HUES6 (cell line): ENCODE results near the gene SPATA3.

Experiments
- H3K27ac ChIP-seq: 2 replicates; pipeline ENCODE4 v1.7.0; 2013; ENCODE audit warnings: low read depth, mild to moderate bottlenecking, low read length, inconsistent platforms
- H3K27me3 ChIP-seq: 2 replicates; pipeline ENCODE4 v1.6.1; 2013; ENCODE audit warnings: low read length; ENCODE audit not compliant: control insufficient read depth, insufficient read depth
- H3K36me3 ChIP-seq: 2 replicates; pipeline ENCODE4 v1.6.1; 2013; ENCODE audit warnings: low read length; ENCODE audit not compliant: control insufficient read depth, insufficient read depth
- H3K4me1 ChIP-seq: 2 replicates; pipeline ENCODE4 v1.6.1; 2013; ENCODE audit warnings: low read length; ENCODE audit not compliant: control insufficient read depth, insufficient read depth
- H3K4me3 ChIP-seq: 2 replicates; pipeline ENCODE4 v1.5.1; 2013; ENCODE audit warnings: low read depth, low read length
- H3K9ac ChIP-seq: one replicate; pipeline ENCODE4 v1.6.1; 2013; ENCODE audit warnings: mild to moderate bottlenecking, low read length
- H3K9me3 ChIP-seq: 2 replicates; pipeline ENCODE4 v1.6.1; 2013; ENCODE audit warnings: low read depth, low read length; ENCODE audit not compliant: control insufficient read depth, insufficient read depth

SPATA3 gene

GRCh38 chr2:230984393-230985220, 11.3 kb upstream of the SPATA3 start:
- Histone ChIP-seq H3K4me1 (peaks cover 14% of the 10 kb centered on the region), H3K9me3 (no peaks in the 10 kb centered on the region)

GRCh38 chr2:230985519-230986231, 10.2 kb upstream of the SPATA3 start:
- Histone ChIP-seq H3K4me3 (no peak overlapping the region), H3K36me3 (no peaks in the 10 kb centered on the region), H3K9ac (peak overlapping the region; percentile 25), H3K27ac (no peak overlapping the region), H3K4me1 (peaks cover 14% of the 10 kb centered on the region), H3K9me3 (no peaks in the 10 kb centered on the region), H3K27me3 (peaks cover 5% of the 10 kb centered on the region; the same call in 1 of the 2 replicates)

More at GRCh38 chr2:230984393-230985220, 11.3 kb upstream of the SPATA3 start:
- H3K9ac ChIP-seq: no peak overlapping the region
- H3K27ac ChIP-seq: no peak overlapping the region
- peaks cover 5% of the 10 kb centered on the region; the same call in 1 of the 2 replicates for H3K27me3 ChIP-seq
- no peak overlapping the region for H3K4me3 ChIP-seq
- H3K36me3 ChIP-seq: no peaks in the 10 kb centered on the region

GRCh38 chr2:230986520-230987136, 9.3 kb upstream of the SPATA3 start:
- no peak overlapping the region for H3K27ac ChIP-seq
- peak overlapping the region; percentile 13 for H3K9ac ChIP-seq

GRCh38 chr2:230987137-230988020, 8.5 kb upstream of the SPATA3 start:
- peak overlapping the region; percentile 13 for H3K9ac ChIP-seq
- peaks cover 5% of the 10 kb centered on the region; the same call in 1 of the 2 replicates for H3K27me3 ChIP-seq
- H3K9me3 ChIP-seq: no peaks in the 10 kb centered on the region
- H3K27ac ChIP-seq: no peak overlapping the region
- H3K4me1 ChIP-seq: peaks cover 14% of the 10 kb centered on the region
- H3K4me3 ChIP-seq: peak overlapping the region; percentile 50
- no peaks in the 10 kb centered on the region for H3K36me3 ChIP-seq

More at GRCh38 chr2:230986520-230987136, 9.3 kb upstream of the SPATA3 start:
- no peaks in the 10 kb centered on the region for H3K36me3 ChIP-seq
- no peaks in the 10 kb centered on the region for H3K9me3 ChIP-seq
- H3K4me3 ChIP-seq: peak overlapping the region; percentile 50
- peaks cover 14% of the 10 kb centered on the region for H3K4me1 ChIP-seq
- H3K27me3 ChIP-seq: peaks cover 5% of the 10 kb centered on the region; the same call in 1 of the 2 replicates

GRCh38 chr2:230989731-230990130, 6.2 kb upstream of the SPATA3 start:
- H3K9ac ChIP-seq: no peak overlapping the region
- H3K27ac ChIP-seq: no peak overlapping the region
- H3K9me3 ChIP-seq: no peaks in the 10 kb centered on the region
- no peaks in the 10 kb centered on the region for H3K36me3 ChIP-seq
- H3K4me1 ChIP-seq: peaks cover 14% of the 10 kb centered on the region
- H3K27me3 ChIP-seq: peaks cover 5% of the 10 kb centered on the region; the same call in 1 of the 2 replicates
- H3K4me3 ChIP-seq: no peak overlapping the region

- H3K27me3 ChIP-seq: peaks cover 5% of the 10 kb centered on the region; the same call in 1 of the 2 replicates
Measured at GRCh38 chr2:230990131-230990898, 5.6 kb upstream of the SPATA3 start.

GRCh38 chr2:230990899-230991150, 5.1 kb upstream of the SPATA3 start:
- peaks cover 5% of the 10 kb centered on the region; the same call in 1 of the 2 replicates for H3K27me3 ChIP-seq
- peaks cover 8% of the 10 kb centered on the region for H3K4me1 ChIP-seq
- H3K36me3 ChIP-seq: no peaks in the 10 kb centered on the region
- no peak overlapping the region for H3K4me3 ChIP-seq
- no peak overlapping the region for H3K27ac ChIP-seq
- H3K9ac ChIP-seq: no peak overlapping the region
- H3K9me3 ChIP-seq: no peaks in the 10 kb centered on the region

More at GRCh38 chr2:230990131-230990898, 5.6 kb upstream of the SPATA3 start:
- Histone ChIP-seq H3K4me3 (no peak overlapping the region), H3K27ac (no peak overlapping the region), H3K9ac (no peak overlapping the region), H3K36me3 (no peaks in the 10 kb centered on the region), H3K4me1 (peaks cover 11% of the 10 kb centered on the region), H3K9me3 (no peaks in the 10 kb centered on the region)

- Histone ChIP-seq H3K27me3 (peaks cover 4% of the 10 kb centered on the region; the same call in 1 of the 2 replicates), H3K9me3 (no peaks in the 10 kb centered on the region), H3K4me1 (peaks cover 5% of the 10 kb centered on the region), H3K36me3 (no peaks in the 10 kb centered on the region), H3K27ac (no peak overlapping the region), H3K4me3 (no peak overlapping the region), H3K9ac (no peak overlapping the region)
Measured at GRCh38 chr2:230991598-230991997, 4.3 kb upstream of the SPATA3 start.

GRCh38 chr2:230996661-230997060, 740 bp downstream of the SPATA3 start:
- H3K9ac ChIP-seq: no peak overlapping the region
- no peak overlapping the region for H3K27ac ChIP-seq
- no peaks in the 10 kb centered on the region for H3K36me3 ChIP-seq
- H3K4me3 ChIP-seq: no peak overlapping the region
- H3K4me1 ChIP-seq: no peaks in the 10 kb centered on the region
- H3K27me3 ChIP-seq: peaks cover 11% of the 10 kb centered on the region
- H3K9me3 ChIP-seq: peaks cover 3% of the 10 kb centered on the region; the same call in 1 of the 2 replicates

GRCh38 chr2:230998882-230999281, 3.0 kb downstream of the SPATA3 start:
- Histone ChIP-seq H3K9ac (no peak overlapping the region), H3K27me3 (peaks cover 19% of the 10 kb centered on the region)

More at GRCh38 chr2:230998882-230999281, 3.0 kb downstream of the SPATA3 start:
- no peaks in the 10 kb centered on the region for H3K36me3 ChIP-seq
- H3K27ac ChIP-seq: no peak overlapping the region
- peaks cover 3% of the 10 kb centered on the region; the same call in 1 of the 2 replicates for H3K9me3 ChIP-seq
- H3K4me3 ChIP-seq: no peak overlapping the region
- H3K4me1 ChIP-seq: no peaks in the 10 kb centered on the region
